GM23338 (cell line): ENCODE results near the gene G6PC3. TPM values are rescaled to one million over a fixed set of nuclear protein-coding genes. Genes with fewer than 3 reads are reported as not detected.

Experiments used
- ATAC-seq: fragments of 200-7000 bp; cut with Tn5 transposase; 3 replicates; pipeline ENCODE4 v1.9.1; 2020
- DNase-seq: peaks from one replicate; pipeline ENCODE4 v3.0.0-alpha.2; 2015; ENCODE audit warnings: low spot score
- H2AFZ ChIP-seq: fragments of 200-600 bp; sonication (generic); 2 replicates; pipeline ENCODE4 v1.8.0; 2016; ENCODE audit warnings: antibody characterized with exemption, mild to moderate bottlenecking, moderate library complexity
- H3F3A ChIP-seq: fragments of 200-600 bp; sonication (generic); replicated peaks from 2 replicates; pipeline ENCODE4 v1.8.0; 2017; ENCODE audit warnings: antibody characterized with exemption, mixed run types, low read depth
- H3K27ac ChIP-seq: fragments of 200-600 bp; sonication (generic); 2 replicates; pipeline ENCODE4 v1.6.1; 2016; ENCODE audit warnings: low read depth
- H3K27me3 ChIP-seq: fragments of 200-600 bp; sonication (generic); 2 replicates; pipeline ENCODE4 v1.8.0; 2016; ENCODE audit warnings: mild to moderate bottlenecking, mixed run types, moderate library complexity; ENCODE audit not compliant: insufficient read depth
- H3K36me3 ChIP-seq: fragments of 200-600 bp; sonication (generic); 2 replicates; pipeline ENCODE4 v1.8.0; 2016; ENCODE audit warnings: mild to moderate bottlenecking; ENCODE audit not compliant: insufficient read depth
- H3K4me1 ChIP-seq: fragments of 200-600 bp; sonication (generic); 2 replicates; pipeline ENCODE4 v1.8.0; 2016; ENCODE audit warnings: mild to moderate bottlenecking, moderate library complexity; ENCODE audit not compliant: insufficient read depth
- H3K4me2 ChIP-seq: fragments of 200-600 bp; sonication (generic); 2 replicates; pipeline ENCODE4 v1.7.1; 2017; ENCODE audit warnings: mixed run types
- H3K4me3 ChIP-seq: fragments of 200-600 bp; sonication (generic); 2 replicates; pipeline ENCODE4 v1.6.1; 2016; ENCODE audit warnings: mixed run types
- H3K79me2 ChIP-seq: fragments of 200-600 bp; sonication (generic); replicated peaks from 2 replicates; pipeline ENCODE4 v1.8.0; 2017; ENCODE audit warnings: mild to moderate bottlenecking; ENCODE audit not compliant: insufficient read depth
- H3K9me2 ChIP-seq: fragments of 200-600 bp; sonication (generic); 2 replicates; pipeline ENCODE4 v1.8.0; 2017; ENCODE audit not compliant: insufficient read depth
- H4K20me1 ChIP-seq: fragments of 200-600 bp; sonication (generic); replicated peaks from 2 replicates; pipeline ENCODE4 v1.8.0; 2017; ENCODE audit warnings: mild to moderate bottlenecking; ENCODE audit not compliant: insufficient read depth
- H3K27ac Mint-ChIP-seq: 2 replicates; pipeline ENCODE4 v1.8.0; 2020; ENCODE audit warnings: inconsistent platforms, mild to moderate bottlenecking, moderate library complexity, mixed read lengths
- H3K27me3 Mint-ChIP-seq: 3 replicates; pipeline ENCODE4 v1.8.0; 2022; ENCODE audit warnings: low read depth, mild to moderate bottlenecking, moderate library complexity, mixed read lengths, inconsistent platforms; ENCODE audit not compliant: insufficient read depth, poor library complexity
- H3K36me3 Mint-ChIP-seq: 3 replicates; pipeline ENCODE4 v1.8.0; 2021; ENCODE audit warnings: low read depth, mild to moderate bottlenecking, inconsistent platforms, moderate library complexity, mixed read lengths
- H3K4me1 Mint-ChIP-seq: 3 replicates; pipeline ENCODE4 v1.8.0; 2020; ENCODE audit warnings: mild to moderate bottlenecking, inconsistent platforms, mixed read lengths
- H3K4me3 Mint-ChIP-seq: 3 replicates; pipeline ENCODE4 v1.8.0; 2021; ENCODE audit warnings: moderate library complexity, mild to moderate bottlenecking, inconsistent platforms, mixed read lengths
- H3K9me3 Mint-ChIP-seq: 3 replicates; pipeline ENCODE4 v1.8.0; 2020; ENCODE audit warnings: moderate library complexity, mild to moderate bottlenecking, inconsistent platforms, mixed read lengths
- CREB1 ChIP-seq: fragments of 250-450 bp; sonication (Bioruptor Pico); IDR thresholded peaks from 2 replicates; pipeline ENCODE4 v1.5.0; 2020; ENCODE audit warnings: low read depth, mild to moderate bottlenecking, moderate library complexity
- EZH2 ChIP-seq: fragments of 200-600 bp; sonication (generic); IDR thresholded peaks from one replicate; pipeline ENCODE4 v1.8.0; 2017; ENCODE audit warnings: antibody characterized with exemption, mild to moderate bottlenecking, low read depth; ENCODE audit not compliant: unreplicated experiment
- EZH2phosphoT487 ChIP-seq: fragments of 200-600 bp; sonication (generic); IDR thresholded peaks from one replicate; pipeline ENCODE4 v1.8.1; 2018; ENCODE audit warnings: antibody characterized with exemption; ENCODE audit not compliant: unreplicated experiment
- JUNB ChIP-seq: IDR thresholded peaks from one replicate; pipeline ENCODE4 v1.6.1; 2016; ENCODE audit warnings: antibody characterized with exemption; ENCODE audit not compliant: unreplicated experiment
- NANOG ChIP-seq: IDR thresholded peaks from 2 replicates; pipeline ENCODE4 v1.6.1; 2016; ENCODE audit warnings: antibody characterized with exemption, borderline replicate concordance
- POLR2AphosphoS5 ChIP-seq: IDR thresholded peaks from 2 replicates; pipeline ENCODE4 v1.6.1; 2016; ENCODE audit warnings: antibody characterized with exemption, low read depth
- STAT1 ChIP-seq: IDR thresholded peaks from one replicate; pipeline ENCODE4 v1.6.1; 2016; ENCODE audit warnings: antibody characterized with exemption; ENCODE audit not compliant: unreplicated experiment
- ZNF114 ChIP-seq: fragments of 250-450 bp; sonication (Bioruptor Pico); IDR thresholded peaks from 2 replicates; pipeline ENCODE4 v1.5.0; 2020; ENCODE audit warnings: mild to moderate bottlenecking, moderate library complexity
- ZNF331 ChIP-seq: fragments of 250-450 bp; sonication (Bioruptor Pico); IDR thresholded peaks from 2 replicates; pipeline ENCODE4 v1.5.0; 2020; ENCODE audit warnings: low read depth, mild to moderate bottlenecking, moderate library complexity
- polyA plus RNA-seq: library from polyadenylated mRNA; unstranded; fragments of >200 nt; fragmentation: Nextera tagmentation; extraction: Ambion mirVana; gene quantifications from 2 replicates; pipeline ENCODE4 v1.2.1, GENCODE V29; 2016
- total RNA-seq: library from RNA; depleted of rRNA; stranded (reverse); fragments of >200 nt; shearing (Covaris generic); gene quantifications from 2 replicates; pipeline ENCODE4 v1.2.3, GENCODE V29; 2014
- TF ChIP-seq, protein P1 (sequence below): fragments of 250-450 bp; sonication (Bioruptor Pico); IDR thresholded peaks from 2 replicates; pipeline ENCODE4 v1.5.0; 2020; ENCODE audit warnings: mild to moderate bottlenecking, moderate library complexity
- TF ChIP-seq, protein P2 (sequence below): IDR thresholded peaks from 2 replicates; pipeline ENCODE4 v1.6.1; 2016; ENCODE audit warnings: antibody characterized with exemption
- TF ChIP-seq, protein P3 (sequence below): IDR thresholded peaks from one replicate; pipeline ENCODE4 v1.6.1; 2018; ENCODE audit warnings: antibody characterized with exemption; ENCODE audit not compliant: unreplicated experiment
- TF ChIP-seq, protein P4 (sequence below), 2 experiments: fragments of 200-600 bp in 1 of 2; sonication (generic) in 1 of 2; conservative IDR thresholded peaks; 2 replicates each; pipeline versions ENCODE4 v1.5.1 to v1.6.1; 2016 to 2017; ENCODE audit warnings: antibody characterized with exemption in 2 of 2, low read depth in 2 of 2, mild to moderate bottlenecking in 2 of 2, moderate library complexity in 1 of 2

Gene G6PC3
- total and polyA plus RNA-seq, 2 experiments from 2014 or later, result 112 to 143 TPM

DNA sequence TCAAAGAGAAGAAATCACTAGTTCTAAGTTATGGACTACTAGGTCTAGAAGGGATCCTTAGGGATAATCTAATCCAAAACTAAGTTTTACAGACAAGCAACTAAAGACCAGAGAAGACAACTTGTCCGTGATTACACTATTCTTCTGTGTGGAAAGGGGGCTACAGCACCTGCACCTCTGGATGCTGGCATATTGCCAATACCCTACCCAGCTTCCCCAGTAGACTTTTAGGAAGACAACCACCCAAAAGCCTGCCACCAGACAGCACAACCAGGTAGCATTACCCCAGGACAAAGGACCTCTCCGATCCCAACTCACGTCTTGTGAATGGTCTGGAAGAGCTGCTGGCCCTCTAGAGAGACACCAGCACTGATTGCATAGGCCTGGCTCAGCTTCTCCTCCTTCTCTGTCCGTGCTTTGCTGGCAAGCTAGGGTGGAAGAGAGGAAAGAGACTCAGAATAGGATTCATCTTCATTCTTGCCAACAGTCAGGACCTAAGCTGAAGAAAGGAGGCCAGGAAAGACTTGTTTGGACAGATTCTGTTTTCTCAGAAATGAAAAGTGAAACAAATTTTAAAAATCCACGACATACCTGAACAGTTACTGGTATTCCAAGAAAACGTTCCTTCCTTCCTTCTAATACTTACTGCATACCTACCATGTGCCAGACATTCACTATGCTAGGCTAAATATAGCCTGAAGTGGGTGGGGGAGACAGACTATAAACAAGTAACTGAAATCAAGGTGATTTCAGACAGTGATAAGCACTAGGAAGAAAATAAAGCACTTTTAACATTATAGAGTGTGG is 30.5 kb upstream of the G6PC3 start:
- H3K9me2 ChIP-seq, result no peaks in the 10 kb centered on the region
- peak overlapping the region; percentile 63; the same call in 1 of the 2 replicates for H3K27ac ChIP-seq
- no peak overlapping the region for H3K4me3 ChIP-seq
- peaks cover 56% of the 10 kb centered on the region for H3K36me3 Mint-ChIP-seq
- no peak overlapping the region; the same call in 2 of the 3 replicates for H3K4me3 Mint-ChIP-seq
- TF ChIP-seq, protein P1, sequence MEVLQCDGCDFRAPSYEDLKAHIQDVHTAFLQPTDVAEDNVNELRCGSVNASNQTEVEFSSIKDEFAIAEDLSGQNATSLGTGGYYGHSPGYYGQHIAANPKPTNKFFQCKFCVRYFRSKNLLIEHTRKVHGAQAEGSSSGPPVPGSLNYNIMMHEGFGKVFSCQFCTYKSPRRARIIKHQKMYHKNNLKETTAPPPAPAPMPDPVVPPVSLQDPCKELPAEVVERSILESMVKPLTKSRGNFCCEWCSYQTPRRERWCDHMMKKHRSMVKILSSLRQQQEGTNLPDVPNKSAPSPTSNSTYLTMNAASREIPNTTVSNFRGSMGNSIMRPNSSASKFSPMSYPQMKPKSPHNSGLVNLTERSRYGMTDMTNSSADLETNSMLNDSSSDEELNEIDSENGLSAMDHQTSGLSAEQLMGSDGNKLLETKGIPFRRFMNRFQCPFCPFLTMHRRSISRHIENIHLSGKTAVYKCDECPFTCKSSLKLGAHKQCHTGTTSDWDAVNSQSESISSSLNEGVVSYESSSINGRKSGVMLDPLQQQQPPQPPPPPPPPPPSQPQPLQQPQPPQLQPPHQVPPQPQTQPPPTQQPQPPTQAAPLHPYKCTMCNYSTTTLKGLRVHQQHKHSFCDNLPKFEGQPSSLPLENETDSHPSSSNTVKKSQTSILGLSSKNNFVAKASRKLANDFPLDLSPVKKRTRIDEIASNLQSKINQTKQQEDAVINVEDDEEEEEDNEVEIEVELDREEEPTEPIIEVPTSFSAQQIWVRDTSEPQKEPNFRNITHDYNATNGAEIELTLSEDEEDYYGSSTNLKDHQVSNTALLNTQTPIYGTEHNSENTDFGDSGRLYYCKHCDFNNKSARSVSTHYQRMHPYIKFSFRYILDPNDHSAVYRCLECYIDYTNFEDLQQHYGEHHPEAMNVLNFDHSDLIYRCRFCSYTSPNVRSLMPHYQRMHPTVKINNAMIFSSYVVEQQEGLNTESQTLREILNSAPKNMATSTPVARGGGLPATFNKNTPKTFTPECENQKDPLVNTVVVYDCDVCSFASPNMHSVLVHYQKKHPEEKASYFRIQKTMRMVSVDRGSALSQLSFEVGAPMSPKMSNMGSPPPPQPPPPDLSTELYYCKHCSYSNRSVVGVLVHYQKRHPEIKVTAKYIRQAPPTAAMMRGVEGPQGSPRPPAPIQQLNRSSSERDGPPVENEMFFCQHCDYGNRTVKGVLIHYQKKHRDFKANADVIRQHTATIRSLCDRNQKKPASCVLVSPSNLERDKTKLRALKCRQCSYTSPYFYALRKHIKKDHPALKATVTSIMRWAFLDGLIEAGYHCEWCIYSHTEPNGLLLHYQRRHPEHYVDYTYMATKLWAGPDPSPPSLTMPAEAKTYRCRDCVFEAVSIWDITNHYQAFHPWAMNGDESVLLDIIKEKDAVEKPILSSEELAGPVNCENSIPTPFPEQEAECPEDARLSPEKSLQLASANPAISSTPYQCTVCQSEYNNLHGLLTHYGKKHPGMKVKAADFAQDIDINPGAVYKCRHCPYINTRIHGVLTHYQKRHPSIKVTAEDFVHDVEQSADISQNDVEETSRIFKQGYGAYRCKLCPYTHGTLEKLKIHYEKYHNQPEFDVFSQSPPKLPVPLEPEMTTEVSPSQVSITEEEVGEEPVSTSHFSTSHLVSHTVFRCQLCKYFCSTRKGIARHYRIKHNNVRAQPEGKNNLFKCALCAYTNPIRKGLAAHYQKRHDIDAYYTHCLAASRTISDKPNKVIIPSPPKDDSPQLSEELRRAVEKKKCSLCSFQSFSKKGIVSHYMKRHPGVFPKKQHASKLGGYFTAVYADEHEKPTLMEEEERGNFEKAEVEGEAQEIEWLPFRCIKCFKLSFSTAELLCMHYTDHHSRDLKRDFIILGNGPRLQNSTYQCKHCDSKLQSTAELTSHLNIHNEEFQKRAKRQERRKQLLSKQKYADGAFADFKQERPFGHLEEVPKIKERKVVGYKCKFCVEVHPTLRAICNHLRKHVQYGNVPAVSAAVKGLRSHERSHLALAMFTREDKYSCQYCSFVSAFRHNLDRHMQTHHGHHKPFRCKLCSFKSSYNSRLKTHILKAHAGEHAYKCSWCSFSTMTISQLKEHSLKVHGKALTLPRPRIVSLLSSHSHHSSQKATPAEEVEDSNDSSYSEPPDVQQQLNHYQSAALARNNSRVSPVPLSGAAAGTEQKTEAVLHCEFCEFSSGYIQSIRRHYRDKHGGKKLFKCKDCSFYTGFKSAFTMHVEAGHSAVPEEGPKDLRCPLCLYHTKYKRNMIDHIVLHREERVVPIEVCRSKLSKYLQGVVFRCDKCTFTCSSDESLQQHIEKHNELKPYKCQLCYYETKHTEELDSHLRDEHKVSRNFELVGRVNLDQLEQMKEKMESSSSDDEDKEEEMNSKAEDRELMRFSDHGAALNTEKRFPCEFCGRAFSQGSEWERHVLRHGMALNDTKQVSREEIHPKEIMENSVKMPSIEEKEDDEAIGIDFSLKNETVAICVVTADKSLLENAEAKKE (CRISPR knock-in tag), result no peak
- TF ChIP-seq ZNF114, result no peak
- no peak for TF ChIP-seq JUNB
- no peak for TF ChIP-seq CREB1 (CRISPR knock-in tag)
- TF ChIP-seq, protein P2, sequence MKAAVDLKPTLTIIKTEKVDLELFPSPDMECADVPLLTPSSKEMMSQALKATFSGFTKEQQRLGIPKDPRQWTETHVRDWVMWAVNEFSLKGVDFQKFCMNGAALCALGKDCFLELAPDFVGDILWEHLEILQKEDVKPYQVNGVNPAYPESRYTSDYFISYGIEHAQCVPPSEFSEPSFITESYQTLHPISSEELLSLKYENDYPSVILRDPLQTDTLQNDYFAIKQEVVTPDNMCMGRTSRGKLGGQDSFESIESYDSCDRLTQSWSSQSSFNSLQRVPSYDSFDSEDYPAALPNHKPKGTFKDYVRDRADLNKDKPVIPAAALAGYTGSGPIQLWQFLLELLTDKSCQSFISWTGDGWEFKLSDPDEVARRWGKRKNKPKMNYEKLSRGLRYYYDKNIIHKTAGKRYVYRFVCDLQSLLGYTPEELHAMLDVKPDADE, result no peak
- TF ChIP-seq, protein P3, sequence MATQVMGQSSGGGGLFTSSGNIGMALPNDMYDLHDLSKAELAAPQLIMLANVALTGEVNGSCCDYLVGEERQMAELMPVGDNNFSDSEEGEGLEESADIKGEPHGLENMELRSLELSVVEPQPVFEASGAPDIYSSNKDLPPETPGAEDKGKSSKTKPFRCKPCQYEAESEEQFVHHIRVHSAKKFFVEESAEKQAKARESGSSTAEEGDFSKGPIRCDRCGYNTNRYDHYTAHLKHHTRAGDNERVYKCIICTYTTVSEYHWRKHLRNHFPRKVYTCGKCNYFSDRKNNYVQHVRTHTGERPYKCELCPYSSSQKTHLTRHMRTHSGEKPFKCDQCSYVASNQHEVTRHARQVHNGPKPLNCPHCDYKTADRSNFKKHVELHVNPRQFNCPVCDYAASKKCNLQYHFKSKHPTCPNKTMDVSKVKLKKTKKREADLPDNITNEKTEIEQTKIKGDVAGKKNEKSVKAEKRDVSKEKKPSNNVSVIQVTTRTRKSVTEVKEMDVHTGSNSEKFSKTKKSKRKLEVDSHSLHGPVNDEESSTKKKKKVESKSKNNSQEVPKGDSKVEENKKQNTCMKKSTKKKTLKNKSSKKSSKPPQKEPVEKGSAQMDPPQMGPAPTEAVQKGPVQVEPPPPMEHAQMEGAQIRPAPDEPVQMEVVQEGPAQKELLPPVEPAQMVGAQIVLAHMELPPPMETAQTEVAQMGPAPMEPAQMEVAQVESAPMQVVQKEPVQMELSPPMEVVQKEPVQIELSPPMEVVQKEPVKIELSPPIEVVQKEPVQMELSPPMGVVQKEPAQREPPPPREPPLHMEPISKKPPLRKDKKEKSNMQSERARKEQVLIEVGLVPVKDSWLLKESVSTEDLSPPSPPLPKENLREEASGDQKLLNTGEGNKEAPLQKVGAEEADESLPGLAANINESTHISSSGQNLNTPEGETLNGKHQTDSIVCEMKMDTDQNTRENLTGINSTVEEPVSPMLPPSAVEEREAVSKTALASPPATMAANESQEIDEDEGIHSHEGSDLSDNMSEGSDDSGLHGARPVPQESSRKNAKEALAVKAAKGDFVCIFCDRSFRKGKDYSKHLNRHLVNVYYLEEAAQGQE, result no peak
- no peak for TF ChIP-seq EZH2
- TF ChIP-seq POLR2AphosphoS5, result no peak
- TF ChIP-seq ZNF331 (CRISPR knock-in tag), result no peak
- TF ChIP-seq, protein P4, sequence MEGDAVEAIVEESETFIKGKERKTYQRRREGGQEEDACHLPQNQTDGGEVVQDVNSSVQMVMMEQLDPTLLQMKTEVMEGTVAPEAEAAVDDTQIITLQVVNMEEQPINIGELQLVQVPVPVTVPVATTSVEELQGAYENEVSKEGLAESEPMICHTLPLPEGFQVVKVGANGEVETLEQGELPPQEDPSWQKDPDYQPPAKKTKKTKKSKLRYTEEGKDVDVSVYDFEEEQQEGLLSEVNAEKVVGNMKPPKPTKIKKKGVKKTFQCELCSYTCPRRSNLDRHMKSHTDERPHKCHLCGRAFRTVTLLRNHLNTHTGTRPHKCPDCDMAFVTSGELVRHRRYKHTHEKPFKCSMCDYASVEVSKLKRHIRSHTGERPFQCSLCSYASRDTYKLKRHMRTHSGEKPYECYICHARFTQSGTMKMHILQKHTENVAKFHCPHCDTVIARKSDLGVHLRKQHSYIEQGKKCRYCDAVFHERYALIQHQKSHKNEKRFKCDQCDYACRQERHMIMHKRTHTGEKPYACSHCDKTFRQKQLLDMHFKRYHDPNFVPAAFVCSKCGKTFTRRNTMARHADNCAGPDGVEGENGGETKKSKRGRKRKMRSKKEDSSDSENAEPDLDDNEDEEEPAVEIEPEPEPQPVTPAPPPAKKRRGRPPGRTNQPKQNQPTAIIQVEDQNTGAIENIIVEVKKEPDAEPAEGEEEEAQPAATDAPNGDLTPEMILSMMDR (conservative IDR thresholded peaks at IDR 0.05; ENCODE audit: low read depth in 2 of 2), result no peak
- no peak for TF ChIP-seq NANOG
- no peak for TF ChIP-seq EZH2phosphoT487
- TF ChIP-seq STAT1, result no peak
- H3K4me1 ChIP-seq, result peaks cover 11% of the 10 kb centered on the region
- H4K20me1 ChIP-seq, result peaks cover 41% of the 10 kb centered on the region
- H3K9me3 Mint-ChIP-seq, result no peaks in the 10 kb centered on the region
- H3K79me2 ChIP-seq, result peaks cover 69% of the 10 kb centered on the region
- H3K27ac Mint-ChIP-seq, result peak overlapping the region; percentile 78; the same call in 1 of the 2 replicates
- no peak overlapping the region for H2AFZ ChIP-seq
- 0 out of 2 replicates have a peak, but pooled peaks cover 7% of the 10 kb centered on the region for H3F3A ChIP-seq
- H3K36me3 ChIP-seq, result peaks cover 44% of the 10 kb centered on the region
- no peaks in the 10 kb centered on the region for H3K27me3 Mint-ChIP-seq
- no peak for ATAC-seq
- no peak overlapping the region for H3K4me2 ChIP-seq
- DNase-seq, result no peak
- H3K27me3 ChIP-seq, result no peaks in the 10 kb centered on the region
- H3K4me1 Mint-ChIP-seq, result peaks cover 10% of the 10 kb centered on the region; the same call in 2 of the 3 replicates
